Measurements from ENCODE around the gene LTBP1.

DNA sequence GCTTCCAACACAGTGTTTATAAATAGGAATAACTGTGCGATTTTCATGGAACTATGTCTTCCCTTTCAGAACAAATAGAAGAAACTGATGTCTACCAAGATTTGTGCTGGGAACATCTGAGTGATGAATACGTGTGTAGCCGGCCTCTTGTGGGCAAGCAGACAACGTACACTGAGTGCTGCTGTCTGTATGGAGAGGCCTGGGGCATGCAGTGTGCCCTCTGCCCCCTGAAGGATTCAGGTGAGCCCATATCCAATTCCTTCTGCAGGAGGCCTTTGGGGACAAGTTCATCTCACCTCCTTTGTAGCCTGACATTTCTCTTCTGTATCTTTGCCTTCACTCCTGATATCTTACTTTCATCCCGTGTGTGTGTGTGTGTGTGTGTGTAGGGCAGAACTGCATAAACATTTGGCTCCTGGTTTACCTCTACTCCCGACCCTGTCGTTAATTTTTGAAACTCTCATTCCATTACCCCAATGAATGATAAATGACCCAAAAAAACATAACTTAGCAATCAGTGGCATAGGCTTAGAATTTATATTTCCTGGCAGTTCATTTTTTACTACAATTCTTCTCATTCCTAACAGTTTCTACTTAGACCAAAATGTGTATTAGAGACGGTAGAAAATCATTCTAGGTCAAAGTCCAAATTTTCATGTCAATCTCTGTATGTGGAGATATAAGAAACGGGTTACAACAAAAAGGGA, 418.7 kb downstream of the LTBP1 start:
- TF ChIP-seq, protein P1, sequence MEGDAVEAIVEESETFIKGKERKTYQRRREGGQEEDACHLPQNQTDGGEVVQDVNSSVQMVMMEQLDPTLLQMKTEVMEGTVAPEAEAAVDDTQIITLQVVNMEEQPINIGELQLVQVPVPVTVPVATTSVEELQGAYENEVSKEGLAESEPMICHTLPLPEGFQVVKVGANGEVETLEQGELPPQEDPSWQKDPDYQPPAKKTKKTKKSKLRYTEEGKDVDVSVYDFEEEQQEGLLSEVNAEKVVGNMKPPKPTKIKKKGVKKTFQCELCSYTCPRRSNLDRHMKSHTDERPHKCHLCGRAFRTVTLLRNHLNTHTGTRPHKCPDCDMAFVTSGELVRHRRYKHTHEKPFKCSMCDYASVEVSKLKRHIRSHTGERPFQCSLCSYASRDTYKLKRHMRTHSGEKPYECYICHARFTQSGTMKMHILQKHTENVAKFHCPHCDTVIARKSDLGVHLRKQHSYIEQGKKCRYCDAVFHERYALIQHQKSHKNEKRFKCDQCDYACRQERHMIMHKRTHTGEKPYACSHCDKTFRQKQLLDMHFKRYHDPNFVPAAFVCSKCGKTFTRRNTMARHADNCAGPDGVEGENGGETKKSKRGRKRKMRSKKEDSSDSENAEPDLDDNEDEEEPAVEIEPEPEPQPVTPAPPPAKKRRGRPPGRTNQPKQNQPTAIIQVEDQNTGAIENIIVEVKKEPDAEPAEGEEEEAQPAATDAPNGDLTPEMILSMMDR (IDR thresholded peaks at IDR 0.05; ENCODE audit: insufficient read depth, low read depth, low read length): no peak
- TF ChIP-seq EZH2 (IDR thresholded peaks at IDR 0.05; ENCODE audit: insufficient read depth, low read length): no peak

Data from astrocyte (in vitro differentiated cells and primary cell).